Esophagus muscularis mucosa (tissue), 4 donors: Measurements from ENCODE around the gene GUCY1B1.

Source experiments
- EP300 ChIP-seq: sonication (generic); formaldehyde crosslinking; IDR thresholded peaks from one replicate; pipeline ENCODE4 v1.6.1; 2017; ENCODE audit warnings: antibody characterized with exemption
- POLR2A ChIP-seq: fragments of 450-650 bp; IDR thresholded peaks from one replicate; pipeline ENCODE4 v1.6.1; 2017; ENCODE audit warnings: antibody characterized with exemption, moderate library complexity, mild to moderate bottlenecking, low read depth
- POLR2AphosphoS5 ChIP-seq, 2 donors: sonication (generic); formaldehyde crosslinking; IDR thresholded peaks; one replicate each; pipeline ENCODE4 v1.6.1; 2017; ENCODE audit warnings: antibody characterized with exemption in 2 of 2
- TF ChIP-seq, protein P1 (sequence below), 3 experiments: fragments of 200-600 bp in 2 of 3; fragments of 450-650 bp in 1 of 3; sonication (generic) in 2 of 3; IDR thresholded peaks; one replicate each; pipeline ENCODE4 v1.5.1; 2017 to 2019; ENCODE audit warnings: antibody characterized with exemption in 3 of 3, mild to moderate bottlenecking in 2 of 3, moderate library complexity in 1 of 3

DNA sequence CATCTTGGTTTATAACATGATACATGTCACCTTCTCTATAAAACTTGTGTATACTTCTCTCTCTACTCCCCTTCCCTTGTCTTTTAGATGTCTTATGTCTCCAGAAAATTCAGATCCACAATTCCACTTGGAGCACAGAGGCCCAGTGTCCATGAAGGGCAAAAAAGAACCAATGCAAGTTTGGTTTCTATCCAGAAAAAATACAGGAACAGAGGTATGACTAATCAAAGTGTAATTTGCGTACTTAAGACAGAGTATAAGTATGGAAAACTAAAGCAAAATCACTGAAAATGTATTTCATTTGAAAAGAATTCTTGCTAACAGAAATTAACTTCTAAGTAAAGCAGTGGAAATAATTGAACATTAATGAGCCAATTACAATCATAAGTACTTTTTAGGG lies 46.2 kb downstream of the GUCY1B1 start:
- TF ChIP-seq POLR2A (no peak), POLR2AphosphoS5 (IDR thresholded peaks at IDR 0.05) (no peak), EP300 (no peak)
- TF ChIP-seq, protein P1, sequence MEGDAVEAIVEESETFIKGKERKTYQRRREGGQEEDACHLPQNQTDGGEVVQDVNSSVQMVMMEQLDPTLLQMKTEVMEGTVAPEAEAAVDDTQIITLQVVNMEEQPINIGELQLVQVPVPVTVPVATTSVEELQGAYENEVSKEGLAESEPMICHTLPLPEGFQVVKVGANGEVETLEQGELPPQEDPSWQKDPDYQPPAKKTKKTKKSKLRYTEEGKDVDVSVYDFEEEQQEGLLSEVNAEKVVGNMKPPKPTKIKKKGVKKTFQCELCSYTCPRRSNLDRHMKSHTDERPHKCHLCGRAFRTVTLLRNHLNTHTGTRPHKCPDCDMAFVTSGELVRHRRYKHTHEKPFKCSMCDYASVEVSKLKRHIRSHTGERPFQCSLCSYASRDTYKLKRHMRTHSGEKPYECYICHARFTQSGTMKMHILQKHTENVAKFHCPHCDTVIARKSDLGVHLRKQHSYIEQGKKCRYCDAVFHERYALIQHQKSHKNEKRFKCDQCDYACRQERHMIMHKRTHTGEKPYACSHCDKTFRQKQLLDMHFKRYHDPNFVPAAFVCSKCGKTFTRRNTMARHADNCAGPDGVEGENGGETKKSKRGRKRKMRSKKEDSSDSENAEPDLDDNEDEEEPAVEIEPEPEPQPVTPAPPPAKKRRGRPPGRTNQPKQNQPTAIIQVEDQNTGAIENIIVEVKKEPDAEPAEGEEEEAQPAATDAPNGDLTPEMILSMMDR (IDR thresholded peaks at IDR 0.05): no peak
